ENCODE results near the gene RYR1. TPM values are rescaled to one million over a fixed set of nuclear protein-coding genes. Genes with fewer than 3 reads are reported as not detected.

RYR1 gene
- total RNA-seq, 1 experiment from 2014 or later = 4.1 TPM

DNA sequence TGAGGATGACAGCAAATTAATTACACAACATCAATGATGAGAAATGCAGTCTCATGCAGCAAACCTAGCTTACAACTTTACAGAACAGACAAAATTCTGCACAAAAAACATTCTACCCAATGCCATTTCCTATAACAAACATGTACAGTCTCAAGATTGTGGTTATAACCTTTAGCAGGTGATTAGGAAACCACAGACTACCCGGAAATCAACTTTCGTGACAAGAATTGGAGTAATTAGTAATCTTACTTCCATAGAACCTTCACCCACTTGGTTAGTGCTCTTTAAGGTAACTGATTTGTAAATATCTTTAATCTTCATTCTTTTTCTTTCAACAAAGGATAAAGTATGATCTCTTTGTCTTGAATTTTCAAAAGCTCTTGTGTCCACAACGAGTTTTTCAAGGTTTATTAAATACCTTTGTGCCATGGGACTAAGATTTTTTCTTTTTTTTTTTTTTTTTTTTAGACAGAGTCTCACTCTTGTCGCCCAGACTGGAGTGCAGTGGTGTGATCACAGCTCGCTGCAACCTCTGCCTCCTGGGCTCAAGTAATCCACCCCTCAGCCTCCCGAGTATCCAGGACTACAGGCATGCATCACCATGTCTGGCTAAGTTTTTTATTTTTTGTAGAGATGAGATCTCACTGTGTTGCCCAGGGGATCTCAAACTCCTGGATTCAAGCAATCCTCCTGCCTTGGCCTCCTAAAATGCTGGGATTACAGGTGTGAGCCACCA, 105.5 kb downstream of the RYR1 start:
- BruUV-seq (replicated peaks) = no TSS peak
- ATAC-seq (no peak), DNase-seq (ENCODE audit: low read depth, low spot score) (no peak)
- TF ChIP-seq RAD21 (IDR thresholded peaks at IDR 0.05; ENCODE audit: low read depth) (no peak), TCF7L2 (IDR thresholded peaks at IDR 0.05; ENCODE audit: borderline replicate concordance, extremely low read depth, insufficient read depth, insufficient read length) (no peak), ZNF274 (IDR thresholded peaks at IDR 0.05; ENCODE audit: low read depth, low read length) (no peak), ELF1 (IDR thresholded peaks at IDR 0.05; ENCODE audit: borderline replicate concordance, low read depth) (no peak), CTCF (IDR thresholded peaks at IDR 0.05 in 2 of 3, conservative IDR thresholded peaks at IDR 0.05 in 1 of 3; ENCODE audit: borderline replicate concordance in 1 of 3, insufficient read depth in 1 of 3, low read depth in 2 of 3, low read length in 2 of 3) (no peak), JUND (IDR thresholded peaks at IDR 0.05) (no peak), YY1 (IDR thresholded peaks at IDR 0.05; ENCODE audit: extremely low read depth, insufficient replicate concordance, low read depth, low read length) (no peak), SRF (IDR thresholded peaks at IDR 0.05; ENCODE audit: low read depth) (no peak), EZH2phosphoT487 (IDR thresholded peaks at IDR 0.05; ENCODE audit: borderline replicate concordance) (no peak), EGR1 (IDR thresholded peaks at IDR 0.05; ENCODE audit: low read depth) (no peak), FOSL1 (IDR thresholded peaks at IDR 0.05; ENCODE audit: low read depth) (no peak), MAX (IDR thresholded peaks at IDR 0.05) (no peak), CEBPB (IDR thresholded peaks at IDR 0.05; ENCODE audit: low read depth) (no peak), POLR2A (IDR thresholded peaks at IDR 0.05; ENCODE audit: borderline replicate concordance, extremely low read depth, insufficient read depth, insufficient read length) (no peak), SP1 (IDR thresholded peaks at IDR 0.05; ENCODE audit: low read depth) (no peak), ZFX (IDR thresholded peaks at IDR 0.05) (no peak)
- TF ChIP-seq, protein P1, sequence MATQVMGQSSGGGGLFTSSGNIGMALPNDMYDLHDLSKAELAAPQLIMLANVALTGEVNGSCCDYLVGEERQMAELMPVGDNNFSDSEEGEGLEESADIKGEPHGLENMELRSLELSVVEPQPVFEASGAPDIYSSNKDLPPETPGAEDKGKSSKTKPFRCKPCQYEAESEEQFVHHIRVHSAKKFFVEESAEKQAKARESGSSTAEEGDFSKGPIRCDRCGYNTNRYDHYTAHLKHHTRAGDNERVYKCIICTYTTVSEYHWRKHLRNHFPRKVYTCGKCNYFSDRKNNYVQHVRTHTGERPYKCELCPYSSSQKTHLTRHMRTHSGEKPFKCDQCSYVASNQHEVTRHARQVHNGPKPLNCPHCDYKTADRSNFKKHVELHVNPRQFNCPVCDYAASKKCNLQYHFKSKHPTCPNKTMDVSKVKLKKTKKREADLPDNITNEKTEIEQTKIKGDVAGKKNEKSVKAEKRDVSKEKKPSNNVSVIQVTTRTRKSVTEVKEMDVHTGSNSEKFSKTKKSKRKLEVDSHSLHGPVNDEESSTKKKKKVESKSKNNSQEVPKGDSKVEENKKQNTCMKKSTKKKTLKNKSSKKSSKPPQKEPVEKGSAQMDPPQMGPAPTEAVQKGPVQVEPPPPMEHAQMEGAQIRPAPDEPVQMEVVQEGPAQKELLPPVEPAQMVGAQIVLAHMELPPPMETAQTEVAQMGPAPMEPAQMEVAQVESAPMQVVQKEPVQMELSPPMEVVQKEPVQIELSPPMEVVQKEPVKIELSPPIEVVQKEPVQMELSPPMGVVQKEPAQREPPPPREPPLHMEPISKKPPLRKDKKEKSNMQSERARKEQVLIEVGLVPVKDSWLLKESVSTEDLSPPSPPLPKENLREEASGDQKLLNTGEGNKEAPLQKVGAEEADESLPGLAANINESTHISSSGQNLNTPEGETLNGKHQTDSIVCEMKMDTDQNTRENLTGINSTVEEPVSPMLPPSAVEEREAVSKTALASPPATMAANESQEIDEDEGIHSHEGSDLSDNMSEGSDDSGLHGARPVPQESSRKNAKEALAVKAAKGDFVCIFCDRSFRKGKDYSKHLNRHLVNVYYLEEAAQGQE (IDR thresholded peaks at IDR 0.05; ENCODE audit: low read depth) = no peak
- Histone ChIP-seq H3K27ac (ENCODE audit: low read depth, low read length) (no peak overlapping the region), H2AFZ (ENCODE audit: low read depth, low read length, poor library complexity, severe bottlenecking) (no peak overlapping the region), H3K4me3 (replicated peaks in 1 of 2; ENCODE audit: low read depth in 1 of 2, low read length in 2 of 2) (no peak overlapping the region), H3K9me3 (ENCODE audit: control insufficient read depth in 1 of 2, insufficient read depth in 1 of 2, low read depth in 1 of 2, low read length in 2 of 2) (peaks cover 13 to 18% of the 10 kb centered on the region in 2 experiments; a peak in 3 of 4 replicates), H3K9me2 (ENCODE audit: insufficient read depth) (no peaks in the 10 kb centered on the region), H4K20me1 (ENCODE audit: insufficient read depth) (no peaks in the 10 kb centered on the region), H3K4me2 (ENCODE audit: low read length) (no peak overlapping the region), H3K4me1 (ENCODE audit: control insufficient read depth in 1 of 2, insufficient read depth in 2 of 2, low read length in 2 of 2) (peaks cover 5 to 8% of the 10 kb centered on the region in 2 experiments; a peak in 3 of 4 replicates), H3K79me2 (ENCODE audit: insufficient read depth, low read length) (no peaks in the 10 kb centered on the region), H3K36me3 (ENCODE audit: control insufficient read depth in 1 of 2, insufficient read depth in 2 of 2, low read length in 2 of 2) (no peaks in the 10 kb centered on the region), H3K27me3 (ENCODE audit: insufficient read depth, low read length) (no peaks in the 10 kb centered on the region), H3K9ac (ENCODE audit: low read length) (no peak overlapping the region)
- CTCF ChIA-PET = no interaction called here
- RAD21 ChIA-PET (ENCODE audit: low non-redundant PET in 1 of 2, low total read pairs in 2 of 2, uncharacterized antibody in 2 of 2, unreplicated experiment in 2 of 2) = no interaction called here
- intact Hi-C loops (cut with micrococcal nuclease) = no loop called here
- POLR2A ChIA-PET = no interaction called here

Measured in HCT116 (cell line).